Hepatocyte (in vitro differentiated cells): ENCODE data around the gene KCNJ5.

Experiments
- EZH2 ChIP-seq: fragments of 200-600 bp; sonication (generic); IDR thresholded peaks from 2 replicates; pipeline ENCODE4 v1.6.1; 2016; ENCODE audit warnings: antibody characterized with exemption, mild to moderate bottlenecking, borderline replicate concordance
- EZH2phosphoT487 ChIP-seq: fragments of 200-600 bp; sonication (generic); IDR thresholded peaks from one replicate; pipeline ENCODE4 v1.6.1; 2018; ENCODE audit warnings: antibody characterized with exemption, mild to moderate bottlenecking, low read depth, moderate library complexity; ENCODE audit not compliant: unreplicated experiment, severe bottlenecking
- TF ChIP-seq, protein P1 (sequence below): fragments of 200-600 bp; sonication (generic); IDR thresholded peaks from 2 replicates; pipeline ENCODE4 v1.5.1; 2016; ENCODE audit warnings: antibody characterized with exemption, mild to moderate bottlenecking; ENCODE audit not compliant: poor library complexity

DNA sequence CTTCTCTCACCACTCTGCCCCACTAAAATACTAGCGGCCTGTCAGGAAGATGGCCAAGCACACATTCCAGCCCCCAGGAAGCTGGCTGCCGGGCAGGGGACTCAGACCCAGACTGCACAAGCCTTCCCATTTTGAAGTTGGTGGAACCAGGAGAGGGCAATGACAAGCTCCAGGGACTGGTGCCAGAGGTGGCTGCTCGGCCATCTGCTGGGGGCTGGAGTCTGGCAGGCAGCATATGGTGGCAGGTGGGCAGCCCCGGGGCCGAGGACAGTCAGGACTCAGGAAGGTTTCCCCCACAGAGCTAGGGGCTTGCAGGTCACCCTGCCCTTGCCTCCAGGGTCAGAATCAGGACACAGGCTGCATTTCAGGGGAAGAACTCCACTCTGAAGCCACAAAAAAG is 22.6 kb downstream of the KCNJ5 start:
- TF ChIP-seq, protein P1, sequence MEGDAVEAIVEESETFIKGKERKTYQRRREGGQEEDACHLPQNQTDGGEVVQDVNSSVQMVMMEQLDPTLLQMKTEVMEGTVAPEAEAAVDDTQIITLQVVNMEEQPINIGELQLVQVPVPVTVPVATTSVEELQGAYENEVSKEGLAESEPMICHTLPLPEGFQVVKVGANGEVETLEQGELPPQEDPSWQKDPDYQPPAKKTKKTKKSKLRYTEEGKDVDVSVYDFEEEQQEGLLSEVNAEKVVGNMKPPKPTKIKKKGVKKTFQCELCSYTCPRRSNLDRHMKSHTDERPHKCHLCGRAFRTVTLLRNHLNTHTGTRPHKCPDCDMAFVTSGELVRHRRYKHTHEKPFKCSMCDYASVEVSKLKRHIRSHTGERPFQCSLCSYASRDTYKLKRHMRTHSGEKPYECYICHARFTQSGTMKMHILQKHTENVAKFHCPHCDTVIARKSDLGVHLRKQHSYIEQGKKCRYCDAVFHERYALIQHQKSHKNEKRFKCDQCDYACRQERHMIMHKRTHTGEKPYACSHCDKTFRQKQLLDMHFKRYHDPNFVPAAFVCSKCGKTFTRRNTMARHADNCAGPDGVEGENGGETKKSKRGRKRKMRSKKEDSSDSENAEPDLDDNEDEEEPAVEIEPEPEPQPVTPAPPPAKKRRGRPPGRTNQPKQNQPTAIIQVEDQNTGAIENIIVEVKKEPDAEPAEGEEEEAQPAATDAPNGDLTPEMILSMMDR: no peak
- TF ChIP-seq EZH2 (no peak), EZH2phosphoT487 (no peak)
